Brain microvascular endothelial cell (primary cell): ENCODE measurements around the gene CEP95.

ENCODE experiments used
- DNase-seq: peaks from one replicate; pipeline ENCODE4 v3.0.0-alpha.2; 2020
- H3K27ac ChIP-seq: fragments of 250-450 bp; sonication (Bioruptor Pico); 2 replicates; pipeline ENCODE4 v1.5.1; 2020; ENCODE audit warnings: mild to moderate bottlenecking, moderate library complexity
- H3K27me3 ChIP-seq: fragments of 250-450 bp; sonication (Bioruptor Pico); replicated peaks from 2 replicates; pipeline ENCODE4 v1.5.1; 2020; ENCODE audit warnings: mild to moderate bottlenecking
- H3K36me3 ChIP-seq: fragments of 250-450 bp; sonication (Bioruptor Pico); replicated peaks from 2 replicates; pipeline ENCODE4 v1.5.1; 2020; ENCODE audit warnings: mild to moderate bottlenecking
- H3K4me3 ChIP-seq: 2 replicates; pipeline ENCODE4 v1.5.1; 2011; ENCODE audit warnings: low read depth, mild to moderate bottlenecking, control low read depth, low read length, moderate library complexity
- in situ Hi-C: cut with HindIII; loops from 2 replicates; pipeline ENCODE4 v1.10.0; 2017; ENCODE audit warnings: low sequenced_read_pairs, low pct_ligation_motif_present
- TF ChIP-seq, protein P1 (sequence below): IDR thresholded peaks from 2 replicates; pipeline ENCODE4 v1.5.1; 2011; ENCODE audit warnings: low read depth, mild to moderate bottlenecking, moderate library complexity, low read length, control low read depth, inconsistent platforms; ENCODE audit errors: missing control alignments

Gene CEP95

GRCh38 chr17:64496786-64497564 lies 9.8 kb upstream of the CEP95 start, which contains the start of gene POLG2:
POLG2 (minus strand) TSS chr17:64497054; CDS start chr17:64496968, 86 bp downstream.
- peaks cover 44% of the 10 kb centered on the region for H3K36me3 ChIP-seq
- peak; percentile 87 for DNase-seq
- in situ Hi-C loops: loop anchor here (10.0 kb wide), 2 partner anchors 72 to 192 kb away; no protein-coding TSS in a partner anchor

DNA sequence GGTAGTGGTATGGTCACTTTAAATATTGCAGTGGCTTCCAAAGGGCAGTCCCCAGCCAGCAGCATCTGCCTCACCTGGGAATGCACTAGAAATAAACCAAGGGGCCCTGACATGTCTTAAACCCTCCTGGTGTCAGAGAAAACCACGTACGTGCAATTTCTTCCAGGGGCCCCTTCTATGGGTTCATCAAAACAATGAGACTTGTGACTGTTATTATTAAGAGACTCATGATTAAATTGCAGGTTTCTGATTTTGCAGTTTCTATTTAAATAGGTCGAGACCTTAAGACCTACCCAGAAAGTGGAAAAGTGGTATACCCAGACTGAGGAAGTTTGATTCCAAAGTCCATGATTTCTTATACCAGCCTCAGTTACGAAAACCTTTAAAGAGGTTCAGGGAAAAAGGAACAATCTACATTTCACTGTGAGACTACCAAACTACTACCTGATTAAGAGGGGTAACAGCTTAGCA lies 9.2 kb upstream of the CEP95 start:
- Histone ChIP-seq H3K27ac (peak overlapping the region; percentile 67), H3K36me3 (peaks cover 47% of the 10 kb centered on the region), H3K27me3 (no peaks in the 10 kb centered on the region), H3K4me3 (peak overlapping the region; percentile 83)
- DNase-seq: no peak
- in situ Hi-C loops: loop anchor here (10.0 kb wide), 2 partner anchors 73 to 193 kb away; no protein-coding TSS in a partner anchor
- TF ChIP-seq, protein P1, sequence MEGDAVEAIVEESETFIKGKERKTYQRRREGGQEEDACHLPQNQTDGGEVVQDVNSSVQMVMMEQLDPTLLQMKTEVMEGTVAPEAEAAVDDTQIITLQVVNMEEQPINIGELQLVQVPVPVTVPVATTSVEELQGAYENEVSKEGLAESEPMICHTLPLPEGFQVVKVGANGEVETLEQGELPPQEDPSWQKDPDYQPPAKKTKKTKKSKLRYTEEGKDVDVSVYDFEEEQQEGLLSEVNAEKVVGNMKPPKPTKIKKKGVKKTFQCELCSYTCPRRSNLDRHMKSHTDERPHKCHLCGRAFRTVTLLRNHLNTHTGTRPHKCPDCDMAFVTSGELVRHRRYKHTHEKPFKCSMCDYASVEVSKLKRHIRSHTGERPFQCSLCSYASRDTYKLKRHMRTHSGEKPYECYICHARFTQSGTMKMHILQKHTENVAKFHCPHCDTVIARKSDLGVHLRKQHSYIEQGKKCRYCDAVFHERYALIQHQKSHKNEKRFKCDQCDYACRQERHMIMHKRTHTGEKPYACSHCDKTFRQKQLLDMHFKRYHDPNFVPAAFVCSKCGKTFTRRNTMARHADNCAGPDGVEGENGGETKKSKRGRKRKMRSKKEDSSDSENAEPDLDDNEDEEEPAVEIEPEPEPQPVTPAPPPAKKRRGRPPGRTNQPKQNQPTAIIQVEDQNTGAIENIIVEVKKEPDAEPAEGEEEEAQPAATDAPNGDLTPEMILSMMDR: no peak

More at GRCh38 chr17:64496786-64497564, 9.8 kb upstream of the CEP95 start, which contains the start of gene POLG2:
- TF ChIP-seq, protein P1: peak; percentile 70
- H3K27ac ChIP-seq: peak within 1 kb of the TSS; percentile 67
- peak within 1 kb of the TSS; percentile 83 for H3K4me3 ChIP-seq
- no peaks in the 10 kb centered on the region for H3K27me3 ChIP-seq

DNA sequence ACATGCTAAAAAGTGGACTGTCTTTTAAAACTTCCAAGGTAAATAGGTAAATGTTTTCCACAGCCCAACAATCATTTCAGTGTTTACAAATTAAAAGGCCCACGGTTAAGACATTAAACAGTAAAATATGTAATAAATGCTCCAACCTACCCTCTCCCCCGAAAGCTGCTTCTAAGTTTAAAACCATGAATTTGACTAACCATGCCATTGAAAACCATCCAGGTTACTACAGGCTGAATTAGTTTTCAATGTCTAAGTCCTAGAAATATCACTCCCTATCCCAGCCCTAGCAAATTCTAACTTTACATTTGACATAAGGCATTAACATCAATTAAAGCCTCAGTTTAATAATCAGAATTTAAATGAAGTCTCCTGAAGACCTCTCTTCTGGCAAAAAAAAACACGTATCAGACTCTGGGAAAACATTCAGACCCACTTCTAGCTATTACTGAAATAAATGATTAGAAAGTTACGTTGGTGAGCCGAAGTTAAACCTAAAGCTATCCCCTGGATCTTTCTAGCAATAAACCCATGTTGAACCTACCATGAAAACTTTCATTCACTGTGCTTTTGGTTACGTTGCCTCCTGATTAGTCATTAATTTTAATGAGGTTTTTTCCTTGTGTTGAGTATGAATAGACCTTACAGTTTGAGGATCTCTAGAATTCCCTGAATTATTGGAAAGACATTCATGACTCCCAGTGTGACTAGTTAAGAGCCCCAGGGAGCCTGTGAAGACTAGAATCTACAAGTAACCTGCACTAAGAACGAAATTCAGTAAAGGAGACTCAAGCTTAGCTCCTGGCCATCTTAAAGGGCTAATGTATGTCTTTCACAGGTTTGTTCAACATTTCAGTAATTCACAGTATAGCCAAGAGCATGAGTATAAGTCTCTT lies 8.2 kb upstream of the CEP95 start:
- DNase-seq: no peak
- in situ Hi-C loops: loop anchor here (10.0 kb wide), 2 partner anchors 74 to 194 kb away; no protein-coding TSS in a partner anchor
- H3K36me3 ChIP-seq: peaks cover 56% of the 10 kb centered on the region

DNA sequence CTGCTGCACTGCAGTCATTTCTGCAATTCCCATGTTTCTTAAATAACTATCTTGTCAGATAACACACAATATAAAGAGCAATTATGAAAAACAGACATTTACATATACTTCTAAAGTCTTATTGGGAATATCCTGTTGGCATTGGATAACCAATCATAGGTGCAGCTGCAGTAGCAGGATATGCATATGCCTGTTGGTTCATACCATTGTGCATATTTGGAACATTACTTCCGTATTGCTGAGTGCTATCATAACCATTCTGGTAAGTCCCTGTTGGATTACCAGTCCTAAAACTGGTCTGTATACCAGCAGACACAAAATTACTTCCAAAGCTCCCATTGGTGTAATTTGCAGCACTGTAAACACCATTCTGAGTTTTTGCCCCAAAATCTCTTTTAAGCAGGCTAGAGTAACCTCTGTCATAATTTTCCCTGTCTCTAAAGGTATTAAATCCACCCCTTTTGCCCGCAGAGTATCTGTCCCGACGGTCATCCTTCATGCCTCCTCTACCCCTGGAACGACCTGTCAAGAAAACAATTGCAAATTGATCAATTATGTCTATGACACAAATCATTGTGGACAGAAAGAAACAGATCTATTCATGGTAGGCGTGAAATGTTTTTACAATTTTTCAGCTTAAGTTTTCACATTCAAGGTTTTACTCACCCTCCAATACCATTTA lies 6.8 kb upstream of the CEP95 start:
- DNase-seq: no peak
- peaks cover 70% of the 10 kb centered on the region for H3K36me3 ChIP-seq
- no peak overlapping the region for H3K27ac ChIP-seq

More for the DNA sequence above, 8.2 kb upstream of the CEP95 start:
- H3K4me3 ChIP-seq: no peak overlapping the region
- no peaks in the 10 kb centered on the region for H3K27me3 ChIP-seq
- no peak overlapping the region for H3K27ac ChIP-seq
- TF ChIP-seq, protein P1: no peak

DNA sequence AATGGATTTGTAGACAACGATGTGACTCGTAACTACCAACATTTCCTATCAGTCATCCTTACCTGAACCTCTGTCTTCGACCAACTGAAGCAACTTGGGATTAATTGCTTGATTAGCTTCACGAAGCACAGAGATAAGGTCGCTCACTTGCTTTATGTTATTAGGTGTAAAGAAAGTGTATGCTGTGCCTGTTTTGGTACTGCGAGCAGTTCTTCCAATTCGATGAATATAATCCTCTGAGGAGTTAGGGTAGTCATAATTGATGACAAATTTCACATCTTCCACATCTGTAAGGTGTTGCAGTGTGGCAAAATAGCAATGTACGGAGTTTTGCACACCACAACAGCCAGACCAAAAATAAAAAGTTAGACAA lies 6.3 kb upstream of the CEP95 start:
- DNase-seq: no peak
- Histone ChIP-seq H3K36me3 (peaks cover 76% of the 10 kb centered on the region), H3K4me3 (no peak overlapping the region), H3K27ac (no peak overlapping the region), H3K27me3 (no peaks in the 10 kb centered on the region)
- TF ChIP-seq, protein P1: no peak
- in situ Hi-C loops: no loop called here

More for the DNA sequence above, 6.8 kb upstream of the CEP95 start:
- in situ Hi-C loops: loop anchor here (10.0 kb wide), 2 partner anchors 75 to 195 kb away; no protein-coding TSS in a partner anchor
- Histone ChIP-seq H3K4me3 (no peak overlapping the region), H3K27me3 (no peaks in the 10 kb centered on the region)
- TF ChIP-seq, protein P1: no peak
